Thyroid gland (tissue), 4 donors: Measurements from ENCODE around the gene PKNOX2. TPM values are rescaled to one million over a fixed set of nuclear protein-coding genes. Genes with fewer than 3 reads are reported as not detected.

Experiments used
- DNase-seq, 2 donors: peaks; one replicate each; pipeline ENCODE4 v3.0.0-alpha.2; 2019
- H3K27ac ChIP-seq, 3 donors: fragments of 200-600 bp; sonication (generic); 1 replicate in 2 of 3; 2 replicates in 1 of 3; pipeline ENCODE4 v1.5.1; 2016 to 2019; ENCODE audit warnings: mild to moderate bottlenecking in 1 of 3, moderate library complexity in 1 of 3
- H3K27me3 ChIP-seq: fragments of 200-600 bp; sonication (generic); one replicate; pipeline ENCODE4 v1.5.1; 2019
- H3K36me3 ChIP-seq, 2 donors: fragments of 200-600 bp; sonication (generic); one replicate each; pipeline ENCODE4 v1.5.1; 2016 to 2019
- H3K4me1 ChIP-seq, 2 donors: fragments of 200-600 bp; sonication (generic); one replicate each; pipeline ENCODE4 v1.5.1; 2017 to 2019
- H3K4me3 ChIP-seq, 3 donors: fragments of 200-600 bp; sonication (generic); replicated peaks in 1 of 3; 1 replicate in 2 of 3; 2 replicates in 1 of 3; pipeline ENCODE4 v1.5.1; 2016; ENCODE audit warnings: mild to moderate bottlenecking in 1 of 3
- H3K9me3 ChIP-seq: fragments of 200-600 bp; sonication (generic); one replicate; pipeline ENCODE4 v1.5.1; 2017
- POLR2A ChIP-seq, 2 donors: fragments of 450-650 bp; IDR thresholded peaks; one replicate each; pipeline ENCODE4 v1.6.1; 2017; ENCODE audit warnings: antibody characterized with exemption in 2 of 2, mild to moderate bottlenecking in 2 of 2, moderate library complexity in 1 of 2
- WGBS, 2 donors: methylation state at CpG; one replicate each; pipeline ENCODE4 v1.1.5; 2017; 5-methylcytosine and 5-hydroxymethylcytosine counted together
- intact Hi-C: fragments of 100-400 bp; cut with DNase I; formaldehyde crosslinking; loops from one replicate; pipeline ENCODE4 v1.15.1; 2023
- total RNA-seq, 4 donors: library from RNA; depleted of rRNA; stranded (reverse); fragments of >200 nt; gene quantifications; one replicate each; pipeline ENCODE4 v1.2.3, GENCODE V29; 2016
- TF ChIP-seq, protein P1 (sequence below), 6 experiments: fragments of 200-600 bp in 3 of 6; fragments of 450-650 bp in 3 of 6; sonication (generic) in 3 of 6; IDR thresholded peaks; one replicate each; pipeline ENCODE4 v1.5.1; 2016 to 2019; ENCODE audit warnings: antibody characterized with exemption in 6 of 6, mild to moderate bottlenecking in 2 of 6, inconsistent platforms in 1 of 6, moderate library complexity in 1 of 6

The PKNOX2 gene
- total RNA-seq, 4 donors from 2014 or later = 6.3 to 28.0 (median 18.7) TPM

GRCh38 chr11:125271483-125272091, 107.0 kb downstream of the PKNOX2 start:
- intact Hi-C loops = no loop called here
- peak overlapping the region in 2 of 3 donors; percentile 13 to 56 for H3K27ac ChIP-seq
- DNase-seq = peak in 1 of 2 donors; percentile 27
- H3K4me3 ChIP-seq = no peak overlapping the region
- peak in 1 of 2 donors; percentile 20 for TF ChIP-seq POLR2A (IDR thresholded peaks at IDR 0.05)
- TF ChIP-seq, protein P1, sequence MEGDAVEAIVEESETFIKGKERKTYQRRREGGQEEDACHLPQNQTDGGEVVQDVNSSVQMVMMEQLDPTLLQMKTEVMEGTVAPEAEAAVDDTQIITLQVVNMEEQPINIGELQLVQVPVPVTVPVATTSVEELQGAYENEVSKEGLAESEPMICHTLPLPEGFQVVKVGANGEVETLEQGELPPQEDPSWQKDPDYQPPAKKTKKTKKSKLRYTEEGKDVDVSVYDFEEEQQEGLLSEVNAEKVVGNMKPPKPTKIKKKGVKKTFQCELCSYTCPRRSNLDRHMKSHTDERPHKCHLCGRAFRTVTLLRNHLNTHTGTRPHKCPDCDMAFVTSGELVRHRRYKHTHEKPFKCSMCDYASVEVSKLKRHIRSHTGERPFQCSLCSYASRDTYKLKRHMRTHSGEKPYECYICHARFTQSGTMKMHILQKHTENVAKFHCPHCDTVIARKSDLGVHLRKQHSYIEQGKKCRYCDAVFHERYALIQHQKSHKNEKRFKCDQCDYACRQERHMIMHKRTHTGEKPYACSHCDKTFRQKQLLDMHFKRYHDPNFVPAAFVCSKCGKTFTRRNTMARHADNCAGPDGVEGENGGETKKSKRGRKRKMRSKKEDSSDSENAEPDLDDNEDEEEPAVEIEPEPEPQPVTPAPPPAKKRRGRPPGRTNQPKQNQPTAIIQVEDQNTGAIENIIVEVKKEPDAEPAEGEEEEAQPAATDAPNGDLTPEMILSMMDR (IDR thresholded peaks at IDR 0.05) = no peak
- 93 to 97% methylated on average over 6 of the region's 6 CpGs for WGBS, 2 donors
- H3K4me1 ChIP-seq = peaks cover 54 to 65% of the 10 kb centered on the region in 2 donors
- no peaks in the 10 kb centered on the region for H3K36me3 ChIP-seq
- H3K27me3 ChIP-seq = no peaks in the 10 kb centered on the region
- H3K9me3 ChIP-seq = no peaks in the 10 kb centered on the region

DNA sequence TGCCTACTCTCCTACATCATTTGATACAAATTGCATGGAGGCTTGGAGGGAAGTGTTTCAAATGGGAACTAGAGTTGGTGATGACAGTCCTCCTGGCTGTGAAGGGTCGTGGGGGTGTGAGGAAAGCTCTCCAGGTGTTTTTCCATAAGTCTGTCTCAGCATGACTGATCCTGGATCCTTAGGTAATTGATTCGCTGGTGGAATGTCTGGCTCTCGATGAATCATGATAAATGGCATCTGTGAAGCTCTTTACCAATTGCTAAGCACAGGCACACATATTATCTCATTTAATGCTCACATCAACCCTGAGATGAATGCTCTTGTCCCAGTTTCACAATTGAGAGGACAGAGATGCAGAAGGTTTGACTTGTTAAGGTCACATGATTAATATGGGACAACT, 107.5 kb downstream of the PKNOX2 start:
- H3K4me3 ChIP-seq = no peak overlapping the region
- DNase-seq = no peak
- 85 to 98% methylated on average over 3 of the region's 3 CpGs for WGBS, 2 donors
- no peak for TF ChIP-seq POLR2A (IDR thresholded peaks at IDR 0.05)
- TF ChIP-seq, protein P1 (IDR thresholded peaks at IDR 0.05) = no peak
- H3K4me1 ChIP-seq = peaks cover 59 to 70% of the 10 kb centered on the region in 2 donors
- no peaks in the 10 kb centered on the region for H3K27me3 ChIP-seq
- intact Hi-C loops = no loop called here
- peak overlapping the region in 1 of 3 donors; percentile 56 for H3K27ac ChIP-seq
- H3K36me3 ChIP-seq = no peaks in the 10 kb centered on the region
- no peaks in the 10 kb centered on the region for H3K9me3 ChIP-seq

- no peak for TF ChIP-seq POLR2A (IDR thresholded peaks at IDR 0.05)
- TF ChIP-seq, protein P1 (IDR thresholded peaks at IDR 0.05) = no peak
- intact Hi-C loops = no loop called here
- no peak overlapping the region for H3K4me3 ChIP-seq
- H3K27ac ChIP-seq = peak overlapping the region; percentile 70 to 93 (median 89)
- peaks cover 62 to 68% of the 10 kb centered on the region in 2 donors for H3K4me1 ChIP-seq
- no peaks in the 10 kb centered on the region for H3K9me3 ChIP-seq
- H3K27me3 ChIP-seq = no peaks in the 10 kb centered on the region
- WGBS, 2 donors = 91 to 96% methylated on average over 7 to 10 of the region's 10 CpGs
- no peaks in the 10 kb centered on the region for H3K36me3 ChIP-seq
- peak; percentile 41 to 49 for DNase-seq
These were observed 108.3 kb downstream of the PKNOX2 start for GRCh38 chr11:125272821-125273220.

GRCh38 chr11:125273519-125274000, 109.0 kb downstream of the PKNOX2 start:
- intact Hi-C loops = no loop called here
- Histone ChIP-seq H3K27ac (peak overlapping the region; percentile 70 to 93 (median 89)), H3K27me3 (no peaks in the 10 kb centered on the region), H3K36me3 (no peaks in the 10 kb centered on the region), H3K4me1 (peaks cover 62 to 68% of the 10 kb centered on the region in 2 donors), H3K4me3 (no peak overlapping the region), H3K9me3 (no peaks in the 10 kb centered on the region)
- 84 to 93% methylated on average over 5 of the region's 5 CpGs for WGBS, 2 donors
- peak in 1 of 2 donors; percentile 32 for DNase-seq
- no peak for TF ChIP-seq POLR2A (IDR thresholded peaks at IDR 0.05)
- TF ChIP-seq, protein P1 (IDR thresholded peaks at IDR 0.05) = no peak

- Histone ChIP-seq H3K4me3 (no peak overlapping the region), H3K4me1 (peaks cover 62 to 74% of the 10 kb centered on the region in 2 donors), H3K27ac (peak overlapping the region; percentile 70 to 93 (median 89)), H3K36me3 (no peaks in the 10 kb centered on the region), H3K9me3 (no peaks in the 10 kb centered on the region), H3K27me3 (no peaks in the 10 kb centered on the region)
- peak; percentile 88 to 89 for DNase-seq
- 56 to 57% methylated on average over 11 of the region's 11 CpGs for WGBS, 2 donors
- TF ChIP-seq, protein P1 (IDR thresholded peaks at IDR 0.05) = no peak
- peak in 1 of 2 donors; percentile 63 for TF ChIP-seq POLR2A (IDR thresholded peaks at IDR 0.05)
- intact Hi-C loops = no loop called here
These were observed 109.8 kb downstream of the PKNOX2 start for GRCh38 chr11:125274309-125274708.
